Tibial nerve (tissue), 4 donors: Measurements from ENCODE around the gene C1QC. TPM values are rescaled to one million over a fixed set of nuclear protein-coding genes. Genes with fewer than 3 reads are reported as not detected.

Source experiments
- DNase-seq, 2 donors: peaks; one replicate each; pipeline ENCODE4 v3.0.0-alpha.2; 2019; ENCODE audit warnings: low spot score in 2 of 2
- H3K27ac ChIP-seq, 4 donors: fragments of 200-600 bp; sonication (generic) in 3 of 4; one replicate each; pipeline ENCODE4 v1.5.1; 2017 to 2019; ENCODE audit warnings: mild to moderate bottlenecking in 1 of 4
- H3K27me3 ChIP-seq, 2 donors: fragments of 200-600 bp; sonication (generic) in 1 of 2; one replicate each; pipeline versions ENCODE4 v1.5.1 to v1.6.0; 2017 to 2019
- H3K36me3 ChIP-seq, 3 donors: fragments of 200-600 bp; sonication (generic); one replicate each; pipeline ENCODE4 v1.5.1; 2018 to 2019
- H3K4me1 ChIP-seq, 4 donors: fragments of 200-600 bp; sonication (generic) in 3 of 4; one replicate each; pipeline ENCODE4 v1.5.1; 2017 to 2019
- H3K4me3 ChIP-seq, 4 donors: fragments of 200-600 bp; sonication (generic) in 3 of 4; one replicate each; pipeline ENCODE4 v1.5.1; 2017 to 2019; ENCODE audit warnings: mild to moderate bottlenecking in 1 of 4, moderate library complexity in 1 of 4
- H3K9me3 ChIP-seq, 4 donors: fragments of 200-600 bp; sonication (generic) in 3 of 4; one replicate each; pipeline ENCODE4 v1.5.1; 2017 to 2019
- EP300 ChIP-seq, 2 donors: sonication (generic); formaldehyde crosslinking; IDR thresholded peaks; one replicate each; pipeline ENCODE4 v1.6.1; 2017; ENCODE audit warnings: antibody characterized with exemption in 2 of 2, mild to moderate bottlenecking in 1 of 2
- POLR2A ChIP-seq, 2 donors: fragments of 450-650 bp; IDR thresholded peaks; one replicate each; pipeline ENCODE4 v1.6.1; 2017; ENCODE audit warnings: antibody characterized with exemption in 2 of 2, mild to moderate bottlenecking in 2 of 2, moderate library complexity in 2 of 2
- WGBS, 2 donors: methylation state at CpG; one replicate each; pipeline ENCODE4 v1.1.5; 2018; 5-methylcytosine and 5-hydroxymethylcytosine counted together
- total RNA-seq, 4 donors: library from RNA; depleted of rRNA; stranded (reverse); fragments of >200 nt; gene quantifications; one replicate each; pipeline ENCODE4 v1.1.0, GENCODE V29; 2016
- TF ChIP-seq, protein P1 (sequence below), 5 experiments: fragments of 200-600 bp in 3 of 5; fragments of 450-650 bp in 2 of 5; sonication (generic) in 3 of 5; IDR thresholded peaks; one replicate each; pipeline ENCODE4 v1.5.1; 2016 to 2019; ENCODE audit warnings: antibody characterized with exemption in 5 of 5, mild to moderate bottlenecking in 3 of 5, moderate library complexity in 2 of 5

Gene C1QC
- total RNA-seq, 4 donors from 2014 or later = 130 to 315 (median 188) TPM

DNA sequence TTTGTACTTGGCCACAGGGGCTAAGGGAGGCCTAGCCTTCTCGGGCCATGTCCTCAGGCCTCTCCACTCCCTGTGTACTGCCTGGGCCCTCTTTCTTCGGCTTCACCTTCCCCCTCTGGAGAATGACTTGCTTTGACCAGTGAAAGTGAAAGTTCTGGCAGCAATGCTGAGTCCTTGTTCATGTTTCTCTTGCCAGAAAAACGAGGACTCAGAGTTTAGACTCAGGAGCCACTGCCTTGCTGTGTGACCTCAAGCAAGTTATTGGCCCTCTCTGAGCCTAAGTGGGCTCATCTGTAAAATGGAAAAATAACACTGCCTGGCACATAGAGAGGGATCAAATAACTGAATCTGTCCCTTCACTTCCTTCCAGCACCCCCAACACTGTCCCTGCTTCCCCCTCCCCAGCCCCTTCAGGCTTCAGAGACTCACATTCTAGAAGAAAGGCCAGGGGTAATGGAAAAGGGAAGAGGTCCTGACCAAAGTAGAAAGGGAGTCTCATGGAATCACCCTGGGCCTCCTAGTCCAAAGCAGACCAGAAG is 5.5 kb upstream of the C1QC start:
- peaks cover 0 to 33% of the 10 kb centered on the region in 2 donors for H3K27me3 ChIP-seq
- no peak overlapping the region for H3K27ac ChIP-seq
- no peak for DNase-seq
- 61 to 66% methylated on average over 3 of the region's 3 CpGs for WGBS, 2 donors
- H3K4me1 ChIP-seq = peaks cover 0 to 7% (median 2%) of the 10 kb centered on the region in 4 donors
- H3K4me3 ChIP-seq = peak overlapping the region in 1 of 4 donors; percentile 41
- H3K9me3 ChIP-seq = no peaks in the 10 kb centered on the region
- H3K36me3 ChIP-seq = no peaks in the 10 kb centered on the region
- TF ChIP-seq POLR2A (IDR thresholded peaks at IDR 0.05) (no peak), EP300 (IDR thresholded peaks at IDR 0.05) (no peak)
- TF ChIP-seq, protein P1, sequence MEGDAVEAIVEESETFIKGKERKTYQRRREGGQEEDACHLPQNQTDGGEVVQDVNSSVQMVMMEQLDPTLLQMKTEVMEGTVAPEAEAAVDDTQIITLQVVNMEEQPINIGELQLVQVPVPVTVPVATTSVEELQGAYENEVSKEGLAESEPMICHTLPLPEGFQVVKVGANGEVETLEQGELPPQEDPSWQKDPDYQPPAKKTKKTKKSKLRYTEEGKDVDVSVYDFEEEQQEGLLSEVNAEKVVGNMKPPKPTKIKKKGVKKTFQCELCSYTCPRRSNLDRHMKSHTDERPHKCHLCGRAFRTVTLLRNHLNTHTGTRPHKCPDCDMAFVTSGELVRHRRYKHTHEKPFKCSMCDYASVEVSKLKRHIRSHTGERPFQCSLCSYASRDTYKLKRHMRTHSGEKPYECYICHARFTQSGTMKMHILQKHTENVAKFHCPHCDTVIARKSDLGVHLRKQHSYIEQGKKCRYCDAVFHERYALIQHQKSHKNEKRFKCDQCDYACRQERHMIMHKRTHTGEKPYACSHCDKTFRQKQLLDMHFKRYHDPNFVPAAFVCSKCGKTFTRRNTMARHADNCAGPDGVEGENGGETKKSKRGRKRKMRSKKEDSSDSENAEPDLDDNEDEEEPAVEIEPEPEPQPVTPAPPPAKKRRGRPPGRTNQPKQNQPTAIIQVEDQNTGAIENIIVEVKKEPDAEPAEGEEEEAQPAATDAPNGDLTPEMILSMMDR (IDR thresholded peaks at IDR 0.05) = no peak

DNA sequence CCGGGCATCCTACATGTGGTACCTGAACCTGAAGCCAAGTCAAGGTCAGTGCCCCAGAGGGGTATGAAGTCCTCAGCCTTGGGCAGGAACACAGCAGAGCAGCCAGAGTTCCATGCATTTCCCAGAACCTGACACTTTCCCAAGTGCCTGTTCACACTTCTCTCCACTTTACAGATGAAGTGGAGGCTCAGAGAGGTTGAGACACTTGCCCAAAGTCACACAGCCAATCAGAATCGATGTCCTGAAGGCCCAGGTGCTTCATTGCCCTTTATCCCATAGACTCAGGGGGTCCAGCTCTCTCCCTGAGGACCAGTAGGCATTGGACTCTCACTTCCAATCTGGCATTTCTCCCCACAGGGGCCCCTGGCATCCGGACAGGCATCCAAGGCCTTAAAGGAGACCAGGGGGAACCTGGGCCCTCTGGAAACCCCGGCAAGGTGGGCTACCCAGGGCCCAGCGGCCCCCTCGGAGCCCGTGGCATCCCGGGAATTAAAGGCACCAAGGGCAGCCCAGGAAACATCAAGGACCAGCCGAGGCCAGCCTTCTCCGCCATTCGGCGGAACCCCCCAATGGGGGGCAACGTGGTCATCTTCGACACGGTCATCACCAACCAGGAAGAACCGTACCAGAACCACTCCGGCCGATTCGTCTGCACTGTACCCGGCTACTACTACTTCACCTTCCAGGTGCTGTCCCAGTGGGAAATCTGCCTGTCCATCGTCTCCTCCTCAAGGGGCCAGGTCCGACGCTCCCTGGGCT is 4.8 kb upstream of the C1QC start:
- Histone ChIP-seq H3K9me3 (no peaks in the 10 kb centered on the region), H3K4me1 (peaks cover 0 to 7% (median 2%) of the 10 kb centered on the region in 4 donors), H3K4me3 (peak overlapping the region in 1 of 4 donors; percentile 41), H3K36me3 (no peaks in the 10 kb centered on the region), H3K27ac (no peak overlapping the region), H3K27me3 (peaks cover 0 to 28% of the 10 kb centered on the region in 2 donors)
- no peak for DNase-seq
- 76% methylated on average over 22 to 23 of the region's 23 CpGs for WGBS, 2 donors
- TF ChIP-seq EP300 (IDR thresholded peaks at IDR 0.05) = no peak
- no peak for TF ChIP-seq POLR2A (IDR thresholded peaks at IDR 0.05)
- TF ChIP-seq, protein P1 (IDR thresholded peaks at IDR 0.05) = no peak

DNA sequence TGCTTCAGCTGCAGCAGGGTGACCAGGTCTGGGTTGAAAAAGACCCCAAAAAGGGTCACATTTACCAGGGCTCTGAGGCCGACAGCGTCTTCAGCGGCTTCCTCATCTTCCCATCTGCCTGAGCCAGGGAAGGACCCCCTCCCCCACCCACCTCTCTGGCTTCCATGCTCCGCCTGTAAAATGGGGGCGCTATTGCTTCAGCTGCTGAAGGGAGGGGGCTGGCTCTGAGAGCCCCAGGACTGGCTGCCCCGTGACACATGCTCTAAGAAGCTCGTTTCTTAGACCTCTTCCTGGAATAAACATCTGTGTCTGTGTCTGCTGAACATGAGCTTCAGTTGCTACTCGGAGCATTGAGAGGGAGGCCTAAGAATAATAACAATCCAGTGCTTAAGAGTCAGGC is 4.1 kb upstream of the C1QC start:
- TF ChIP-seq, protein P1 (IDR thresholded peaks at IDR 0.05) = no peak
- no peak for TF ChIP-seq POLR2A (IDR thresholded peaks at IDR 0.05)
- TF ChIP-seq EP300 (IDR thresholded peaks at IDR 0.05) = no peak
- H3K36me3 ChIP-seq = no peaks in the 10 kb centered on the region
- DNase-seq = no peak
- H3K4me3 ChIP-seq = peak overlapping the region in 1 of 4 donors; percentile 41
- WGBS, 2 donors = 19 to 23% methylated on average over 8 of the region's 8 CpGs
- peaks cover 0 to 28% of the 10 kb centered on the region in 2 donors for H3K27me3 ChIP-seq
- no peaks in the 10 kb centered on the region for H3K9me3 ChIP-seq
- H3K4me1 ChIP-seq = peaks cover 0 to 7% (median 2%) of the 10 kb centered on the region in 4 donors
- no peak overlapping the region for H3K27ac ChIP-seq

DNA sequence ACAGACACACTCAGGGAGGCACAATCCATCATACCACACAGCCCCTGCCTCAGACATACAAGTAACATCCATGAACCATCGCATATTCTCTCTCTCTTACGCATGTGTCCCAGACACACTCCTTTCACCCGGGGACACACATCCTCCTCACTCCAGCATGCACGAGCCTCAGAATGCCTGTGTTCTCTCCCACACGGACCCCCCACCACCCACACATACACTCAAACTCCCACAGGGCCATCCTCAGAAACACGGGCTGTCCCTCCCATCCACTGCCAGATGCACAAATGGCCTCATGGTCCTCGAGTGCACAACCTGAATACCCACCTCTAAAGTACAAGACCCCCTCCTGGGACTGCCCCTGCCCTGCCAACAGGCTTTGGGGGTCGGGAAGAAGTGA is 2.2 kb upstream of the C1QC start:
- Histone ChIP-seq H3K36me3 (no peaks in the 10 kb centered on the region), H3K27ac (no peak overlapping the region), H3K4me1 (peaks cover 0 to 7% (median 2%) of the 10 kb centered on the region in 4 donors), H3K4me3 (no peak overlapping the region), H3K9me3 (no peaks in the 10 kb centered on the region), H3K27me3 (peaks cover 0 to 23% of the 10 kb centered on the region in 2 donors)
- TF ChIP-seq POLR2A (IDR thresholded peaks at IDR 0.05) (no peak), EP300 (IDR thresholded peaks at IDR 0.05) (no peak)
- TF ChIP-seq, protein P1 (IDR thresholded peaks at IDR 0.05) = no peak
- no peak for DNase-seq
- 47 to 52% methylated on average over 8 of the region's 8 CpGs for WGBS, 2 donors
